ENCODE results near the gene PCNX2. TPM values are rescaled to one million over a fixed set of nuclear protein-coding genes. Genes with fewer than 3 reads are reported as not detected.

The PCNX2 gene
- 6.0 TPM for polyA plus RNA-seq (2013, experiment 1 of 2; ENCODE audit: insufficient read length)
- polyA plus RNA-seq (2013, experiment 2 of 2; ENCODE audit: insufficient read length): 8.8 TPM

DNA sequence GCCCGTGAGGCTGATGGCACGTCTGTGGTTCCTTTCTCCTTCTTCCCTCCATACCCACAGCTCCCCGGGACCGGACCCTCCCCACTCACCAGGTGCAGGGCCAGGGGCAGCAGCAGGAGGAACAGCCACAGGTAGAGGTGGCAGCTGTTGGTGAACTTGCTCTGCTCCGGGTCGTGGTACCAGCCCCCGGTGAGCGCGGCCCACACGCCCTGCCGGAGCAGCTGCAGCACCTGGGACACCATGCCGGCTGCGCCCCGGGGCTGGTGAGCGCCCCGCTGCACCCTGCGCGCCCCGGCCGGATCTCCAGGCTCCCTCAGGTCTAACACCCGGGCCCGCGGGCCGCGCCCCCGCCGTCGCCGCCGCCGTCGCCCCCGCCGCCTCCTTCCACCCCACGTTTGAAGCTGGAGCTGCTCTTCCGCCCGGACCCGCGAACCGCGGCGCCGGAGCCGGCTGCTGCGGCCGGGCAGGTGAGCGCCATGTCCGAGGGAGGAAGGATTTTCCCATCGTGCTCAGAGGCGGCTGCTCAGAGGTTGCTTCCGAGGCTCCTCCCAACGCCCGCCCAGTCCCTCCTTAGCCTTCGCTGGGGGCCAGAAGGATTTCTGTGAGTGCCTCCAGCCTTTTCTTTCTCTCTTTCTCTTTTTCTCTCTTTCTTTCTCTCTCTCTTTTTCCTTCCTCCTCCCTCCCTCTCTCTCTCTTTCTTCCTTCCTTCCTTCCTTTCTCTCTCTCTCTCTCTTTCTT is at the start of gene PCNX2:
Gene PCNX2 (minus strand): TSS at position 489 of the 738 bp plus-strand sequence. CDS start 247 bp downstream, at position 242.
- DNase-seq: peak; percentile 51

- DNase-seq: no peak
Measured at GRCh38 chr1:233343262-233343661, 47.7 kb upstream of the PCNX2 start.

DNA sequence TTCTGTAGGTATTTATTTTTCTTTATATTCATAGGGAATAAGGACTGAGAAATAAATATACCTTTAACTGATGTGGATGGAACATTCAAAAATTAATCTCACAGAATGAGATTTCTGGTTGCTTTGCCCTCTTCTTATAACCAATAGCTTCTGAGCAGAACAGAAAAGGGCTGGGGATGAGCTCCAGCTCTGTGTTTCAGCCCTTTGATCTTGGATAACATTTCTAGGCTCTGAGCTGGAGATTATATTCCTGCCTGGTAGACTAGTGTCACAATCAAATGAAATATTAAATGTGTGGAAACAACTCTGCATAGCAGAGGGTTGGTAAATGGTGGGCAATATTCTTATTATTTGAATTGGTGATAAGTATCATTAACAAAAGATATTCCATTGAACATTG is 46.6 kb upstream of the PCNX2 start:
- DNase-seq: no peak

DNA sequence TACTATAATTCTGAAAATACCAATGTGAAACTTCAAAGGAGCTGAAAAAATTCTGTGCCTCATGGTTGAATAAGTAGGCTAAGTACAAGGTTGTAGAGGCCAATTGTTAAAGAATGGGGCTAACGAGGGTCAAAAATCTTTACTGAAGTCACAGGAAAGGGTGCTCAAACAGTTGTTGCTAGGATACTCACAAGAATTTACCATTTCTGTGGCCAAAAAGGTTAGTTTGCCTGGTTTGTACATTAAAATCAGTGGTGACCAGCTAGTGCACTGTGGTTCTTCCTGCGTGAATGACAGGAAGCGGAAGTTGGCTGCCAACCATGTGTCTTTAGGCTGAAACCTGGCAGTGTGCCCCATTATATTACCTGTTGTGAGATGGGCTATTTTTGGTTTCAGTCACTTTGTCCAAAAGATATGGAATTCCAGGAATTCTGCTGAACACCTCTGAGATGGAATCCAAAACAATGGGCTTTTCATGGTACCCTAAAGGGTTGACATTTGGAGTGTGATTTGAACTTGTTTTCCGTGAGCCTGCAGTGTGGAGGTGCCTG is 45.5 kb upstream of the PCNX2 start:
- DNase-seq: no peak

- DNase-seq: no peak
Measured at GRCh38 chr1:233340031-233340555, 44.6 kb upstream of the PCNX2 start.

DNA sequence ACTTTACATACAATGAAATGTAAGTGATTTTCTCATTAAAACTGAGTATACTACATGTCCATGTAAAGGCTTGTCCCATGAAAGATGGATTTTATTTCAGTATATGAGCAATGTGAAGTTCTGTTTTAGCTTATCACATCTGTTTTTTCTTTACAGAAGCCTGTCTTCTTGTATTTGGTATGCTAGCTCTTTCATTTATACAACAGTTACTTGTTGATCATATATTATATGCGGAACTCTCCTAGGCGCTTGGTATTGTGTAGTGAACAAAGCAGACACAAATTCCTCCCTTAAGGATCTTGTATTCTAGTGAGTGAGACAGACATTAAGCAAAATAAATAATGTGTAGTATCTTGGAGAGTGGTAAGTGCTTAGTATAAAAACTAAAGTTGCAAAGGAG is 42.6 kb upstream of the PCNX2 start:
- DNase-seq: no peak

GRCh38 chr1:233337505-233337904 is 42.0 kb upstream of the PCNX2 start:
- no peak for DNase-seq

- DNase-seq: no peak
Measured at GRCh38 chr1:233336554-233337456, 41.3 kb upstream of the PCNX2 start.

DNA sequence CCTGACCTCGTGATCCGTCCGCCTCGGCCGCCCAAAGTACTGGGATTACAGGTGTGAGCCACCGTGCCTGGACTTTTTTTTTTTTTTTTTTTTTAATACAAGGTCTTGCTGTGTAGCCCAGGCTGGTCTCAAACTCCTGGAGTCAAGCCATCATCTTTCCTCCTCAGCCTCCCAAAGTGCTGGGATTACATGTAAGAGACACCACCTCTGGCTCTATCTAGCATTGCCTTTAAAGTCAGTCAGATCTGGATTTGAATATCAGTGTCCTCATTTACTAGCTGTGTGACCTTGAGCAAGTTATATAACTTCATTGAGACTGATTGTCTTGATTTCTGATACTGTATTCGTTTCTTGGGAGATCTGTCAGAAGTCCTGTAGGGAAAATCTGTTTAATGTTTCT is 38.6 kb upstream of the PCNX2 start:
- DNase-seq: no peak

DNA sequence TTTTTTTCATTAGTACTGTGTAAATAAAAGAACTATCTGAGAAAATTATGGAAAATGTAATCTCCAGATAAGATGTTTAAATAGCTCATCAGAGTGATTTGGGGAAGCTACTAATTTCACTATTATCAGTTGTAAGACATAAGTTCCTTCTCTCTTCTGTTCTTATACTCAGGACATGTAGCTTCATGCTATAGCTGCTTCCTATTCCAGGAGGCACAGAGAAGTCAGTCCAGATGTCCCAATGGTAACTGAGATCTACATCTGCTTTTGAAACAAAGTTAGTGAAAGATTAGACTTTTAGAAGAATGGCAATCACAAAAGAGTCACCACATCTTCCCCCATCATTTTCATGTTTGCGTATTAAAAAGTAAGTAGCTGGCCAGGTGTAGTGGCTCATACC is 37.6 kb upstream of the PCNX2 start:
- DNase-seq: no peak

- no peak for DNase-seq
Measured at GRCh38 chr1:233331676-233332519, 36.4 kb upstream of the PCNX2 start.

- DNase-seq: no peak
Measured at GRCh38 chr1:233328142-233328921, 32.8 kb upstream of the PCNX2 start.

GRCh38 chr1:233327651-233328141 is 32.2 kb upstream of the PCNX2 start, which contains the start of gene MAP3K21:
Gene MAP3K21, plus strand, starts transcription at chr1:233327724. Its CDS starts 305 bp downstream, at chr1:233328029.
- DNase-seq: no peak

DNA sequence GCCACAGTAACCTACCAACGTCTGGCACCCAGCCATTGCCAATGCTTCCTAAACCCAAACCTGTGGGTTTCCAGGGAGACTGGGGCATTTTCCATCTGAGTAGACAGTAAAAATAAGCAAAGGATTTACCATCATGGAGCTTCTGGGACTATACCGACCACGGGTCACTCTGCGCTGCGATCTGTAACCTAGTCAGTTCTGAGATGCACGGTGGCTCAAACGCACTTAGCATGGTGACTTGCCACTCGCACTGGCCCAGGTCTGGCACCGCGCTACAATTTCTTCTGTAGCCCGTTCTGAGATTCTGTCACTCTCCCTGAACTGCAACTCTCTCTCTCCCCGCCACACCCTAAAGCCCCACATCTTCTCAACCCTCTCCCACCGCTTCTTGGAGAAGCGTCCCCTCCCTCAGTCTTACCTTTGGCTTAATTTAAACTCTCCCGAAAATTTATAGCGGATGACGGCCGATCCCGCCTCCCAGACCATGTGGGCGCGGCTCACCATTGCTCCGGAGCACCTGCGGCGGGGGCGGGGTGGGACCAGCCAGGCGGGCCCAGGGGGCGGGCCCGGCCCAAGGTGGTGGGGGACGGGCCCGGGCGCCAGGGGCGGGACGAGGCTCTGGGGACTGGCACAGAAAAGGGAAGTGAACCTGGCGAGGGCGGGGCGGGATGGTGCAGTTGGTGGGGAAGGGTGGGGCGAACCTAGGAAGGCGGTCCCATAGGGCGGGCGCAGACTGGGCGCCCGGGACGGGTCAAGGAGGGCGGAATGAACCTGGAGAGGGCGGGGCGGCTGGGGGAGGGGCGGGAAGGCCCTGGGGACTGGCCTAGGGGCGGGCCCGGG is 31.5 kb upstream of the PCNX2 start:
- DNase-seq: no peak

DNA sequence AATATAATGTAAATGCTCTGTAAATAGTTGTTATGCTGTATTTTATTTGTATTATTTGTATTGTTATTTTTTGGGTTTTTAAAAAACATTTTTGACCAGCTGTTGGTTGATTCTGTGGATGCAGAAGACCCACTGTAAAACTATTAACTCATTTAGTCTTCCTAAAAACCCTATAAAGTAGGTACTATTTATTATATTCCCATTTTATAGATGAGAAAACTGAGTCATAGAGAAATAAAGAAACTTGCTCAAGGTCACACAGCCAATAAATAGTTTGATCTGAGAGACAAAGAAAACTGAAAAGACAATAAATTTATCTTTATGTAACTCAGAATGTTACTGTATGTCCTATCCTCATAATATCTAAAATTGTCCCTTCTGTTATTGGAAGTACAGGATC is 30.8 kb upstream of the PCNX2 start:
- DNase-seq: no peak

- DNase-seq: no peak
Measured at GRCh38 chr1:233323718-233324117, 28.2 kb upstream of the PCNX2 start.

- DNase-seq: no peak
Measured at GRCh38 chr1:233320023-233320422, 24.5 kb upstream of the PCNX2 start.

GRCh38 chr1:233319272-233319671 is 23.7 kb upstream of the PCNX2 start:
- no peak for DNase-seq

- no peak for DNase-seq
Measured at GRCh38 chr1:233316473-233316872, 20.9 kb upstream of the PCNX2 start.

- no peak for DNase-seq
Measured at GRCh38 chr1:233315718-233316301, 20.3 kb upstream of the PCNX2 start.
